ENCODE results near the gene QKI.

The QKI gene

GRCh38 chr6:163419413-163420288 lies 5.1 kb downstream of the QKI start:
- no peaks in the 10 kb centered on the region for H3K36me3 ChIP-seq (ENCODE audit: insufficient read depth, low read length)
- no peak overlapping the region for H3K4me3 ChIP-seq (ENCODE audit: low read length, poor library complexity, severe bottlenecking)
- no peaks in the 10 kb centered on the region for H3K9me3 ChIP-seq (ENCODE audit: insufficient read depth, low read depth, low read length)
- H3K9ac ChIP-seq (ENCODE audit: low read depth, low read length, poor library complexity, severe bottlenecking), result no peak overlapping the region
- no peaks in the 10 kb centered on the region for H3K27me3 ChIP-seq (ENCODE audit: insufficient read depth, low read length, poor library complexity, severe bottlenecking)
- no peaks in the 10 kb centered on the region for H3K79me2 ChIP-seq (ENCODE audit: insufficient read depth, low read length)
- no peaks in the 10 kb centered on the region for H4K20me1 ChIP-seq (ENCODE audit: insufficient read depth, low read length, poor library complexity, severe bottlenecking)
- H3K4me2 ChIP-seq (ENCODE audit: low read depth, low read length, poor library complexity, severe bottlenecking), result no peak overlapping the region
- no peaks in the 10 kb centered on the region for H3K4me1 ChIP-seq (ENCODE audit: insufficient read depth, low read length, poor library complexity, severe bottlenecking)
- no peaks in the 10 kb centered on the region for H3K9me2 ChIP-seq (replicated peaks; ENCODE audit: low read depth, low read length)
- no peak for TF ChIP-seq EZH2phosphoT487 (IDR thresholded peaks at IDR 0.05; ENCODE audit: borderline replicate concordance)
- no peak for TF ChIP-seq CTCF (conservative IDR thresholded peaks at IDR 0.05; ENCODE audit: low read length)
- no peaks in the 10 kb centered on the region for H3F3A ChIP-seq (ENCODE audit: low read depth)
- H2AFZ ChIP-seq (ENCODE audit: low read length), result no peak overlapping the region

GRCh38 chr6:163420289-163420614 lies 5.7 kb downstream of the QKI start:
- H3K4me2 ChIP-seq (ENCODE audit: low read depth, low read length, poor library complexity, severe bottlenecking), result no peak overlapping the region
- no peaks in the 10 kb centered on the region for H3K4me1 ChIP-seq (ENCODE audit: insufficient read depth, low read length, poor library complexity, severe bottlenecking)
- H3K9me2 ChIP-seq (replicated peaks; ENCODE audit: low read depth, low read length), result no peaks in the 10 kb centered on the region
- no peaks in the 10 kb centered on the region for H3F3A ChIP-seq (ENCODE audit: low read depth)
- H4K20me1 ChIP-seq (ENCODE audit: insufficient read depth, low read length, poor library complexity, severe bottlenecking), result no peaks in the 10 kb centered on the region
- no peak overlapping the region for H2AFZ ChIP-seq (ENCODE audit: low read length)
- no peaks in the 10 kb centered on the region for H3K9me3 ChIP-seq (ENCODE audit: insufficient read depth, low read depth, low read length)
- H3K79me2 ChIP-seq (ENCODE audit: insufficient read depth, low read length), result no peaks in the 10 kb centered on the region
- H3K4me3 ChIP-seq (ENCODE audit: low read length, poor library complexity, severe bottlenecking), result no peak overlapping the region
- H3K36me3 ChIP-seq (ENCODE audit: insufficient read depth, low read length), result no peaks in the 10 kb centered on the region
- H3K27me3 ChIP-seq (ENCODE audit: insufficient read depth, low read length, poor library complexity, severe bottlenecking), result no peaks in the 10 kb centered on the region
- no peak for TF ChIP-seq EZH2phosphoT487 (IDR thresholded peaks at IDR 0.05; ENCODE audit: borderline replicate concordance)
- no peak for TF ChIP-seq CTCF (conservative IDR thresholded peaks at IDR 0.05; ENCODE audit: low read length)
- H3K9ac ChIP-seq (ENCODE audit: low read depth, low read length, poor library complexity, severe bottlenecking), result no peak overlapping the region

GRCh38 chr6:163422550-163422949 lies 8.0 kb downstream of the QKI start:
- Histone ChIP-seq H3K9me2 (replicated peaks; ENCODE audit: low read depth, low read length) (no peaks in the 10 kb centered on the region), H3K9ac (ENCODE audit: low read depth, low read length, poor library complexity, severe bottlenecking) (no peak overlapping the region), H3K27me3 (ENCODE audit: insufficient read depth, low read length, poor library complexity, severe bottlenecking) (no peaks in the 10 kb centered on the region), H4K20me1 (ENCODE audit: insufficient read depth, low read length, poor library complexity, severe bottlenecking) (no peaks in the 10 kb centered on the region), H3K36me3 (ENCODE audit: insufficient read depth, low read length) (no peaks in the 10 kb centered on the region), H3F3A (ENCODE audit: low read depth) (no peaks in the 10 kb centered on the region), H3K4me3 (ENCODE audit: low read length, poor library complexity, severe bottlenecking) (no peak overlapping the region), H2AFZ (ENCODE audit: low read length) (no peak overlapping the region), H3K4me1 (ENCODE audit: insufficient read depth, low read length, poor library complexity, severe bottlenecking) (no peaks in the 10 kb centered on the region), H3K9me3 (ENCODE audit: insufficient read depth, low read depth, low read length) (no peaks in the 10 kb centered on the region), H3K79me2 (ENCODE audit: insufficient read depth, low read length) (no peaks in the 10 kb centered on the region), H3K4me2 (ENCODE audit: low read depth, low read length, poor library complexity, severe bottlenecking) (no peak overlapping the region)
- TF ChIP-seq EZH2phosphoT487 (IDR thresholded peaks at IDR 0.05; ENCODE audit: borderline replicate concordance) (no peak), CTCF (conservative IDR thresholded peaks at IDR 0.05; ENCODE audit: low read length) (no peak)
